Measurements from ENCODE around the gene PFDN1.

DNA sequence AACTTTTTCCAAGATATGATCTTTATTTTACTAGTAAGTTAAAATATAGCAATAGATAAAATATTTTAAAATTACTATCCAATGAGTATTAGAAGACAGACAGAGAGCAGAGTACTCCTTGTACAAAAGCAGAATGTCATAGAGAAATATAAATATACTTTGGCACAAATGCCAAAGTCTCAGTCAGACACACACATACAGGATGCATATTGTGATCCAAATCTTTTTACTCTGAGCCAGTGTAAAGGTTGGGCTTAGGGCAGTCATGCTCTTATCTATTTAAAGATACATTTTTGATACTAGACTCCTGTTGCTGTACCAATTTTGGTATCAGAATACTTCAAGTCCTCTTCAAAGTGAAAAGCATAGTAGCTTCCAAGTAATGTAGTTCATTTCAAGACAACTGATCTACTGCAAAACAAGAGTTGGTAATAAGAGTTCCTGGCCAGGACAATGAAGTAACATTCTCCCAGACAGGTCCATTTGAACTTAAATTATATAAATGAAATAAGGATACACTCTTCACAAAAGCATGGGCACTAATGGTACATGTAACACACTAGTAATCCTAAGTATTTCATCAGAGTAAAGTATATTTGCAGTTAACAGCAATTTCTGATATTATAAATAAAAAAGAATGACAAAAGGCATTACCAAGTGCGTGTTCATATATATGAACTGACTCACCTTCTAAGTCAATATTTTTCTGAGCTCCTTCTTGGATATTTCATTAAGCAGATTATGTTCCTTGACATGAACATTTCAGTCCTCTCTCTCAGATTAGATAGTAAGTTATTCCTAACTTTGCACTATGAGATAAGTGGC, 10.5 kb downstream of the PFDN1 start:
- TF ChIP-seq, protein P1, sequence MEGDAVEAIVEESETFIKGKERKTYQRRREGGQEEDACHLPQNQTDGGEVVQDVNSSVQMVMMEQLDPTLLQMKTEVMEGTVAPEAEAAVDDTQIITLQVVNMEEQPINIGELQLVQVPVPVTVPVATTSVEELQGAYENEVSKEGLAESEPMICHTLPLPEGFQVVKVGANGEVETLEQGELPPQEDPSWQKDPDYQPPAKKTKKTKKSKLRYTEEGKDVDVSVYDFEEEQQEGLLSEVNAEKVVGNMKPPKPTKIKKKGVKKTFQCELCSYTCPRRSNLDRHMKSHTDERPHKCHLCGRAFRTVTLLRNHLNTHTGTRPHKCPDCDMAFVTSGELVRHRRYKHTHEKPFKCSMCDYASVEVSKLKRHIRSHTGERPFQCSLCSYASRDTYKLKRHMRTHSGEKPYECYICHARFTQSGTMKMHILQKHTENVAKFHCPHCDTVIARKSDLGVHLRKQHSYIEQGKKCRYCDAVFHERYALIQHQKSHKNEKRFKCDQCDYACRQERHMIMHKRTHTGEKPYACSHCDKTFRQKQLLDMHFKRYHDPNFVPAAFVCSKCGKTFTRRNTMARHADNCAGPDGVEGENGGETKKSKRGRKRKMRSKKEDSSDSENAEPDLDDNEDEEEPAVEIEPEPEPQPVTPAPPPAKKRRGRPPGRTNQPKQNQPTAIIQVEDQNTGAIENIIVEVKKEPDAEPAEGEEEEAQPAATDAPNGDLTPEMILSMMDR (IDR thresholded peaks at IDR 0.05), result no peak
- no peak for TF ChIP-seq POLR2A (IDR thresholded peaks at IDR 0.05)
